EH (cell line): ENCODE data around the gene SLC19A1.

Source experiments
- DNase-seq: peaks from one replicate; pipeline ENCODE4 v3.0.0-alpha.2; 2015; ENCODE audit warnings: low read depth

SLC19A1 gene

DNA sequence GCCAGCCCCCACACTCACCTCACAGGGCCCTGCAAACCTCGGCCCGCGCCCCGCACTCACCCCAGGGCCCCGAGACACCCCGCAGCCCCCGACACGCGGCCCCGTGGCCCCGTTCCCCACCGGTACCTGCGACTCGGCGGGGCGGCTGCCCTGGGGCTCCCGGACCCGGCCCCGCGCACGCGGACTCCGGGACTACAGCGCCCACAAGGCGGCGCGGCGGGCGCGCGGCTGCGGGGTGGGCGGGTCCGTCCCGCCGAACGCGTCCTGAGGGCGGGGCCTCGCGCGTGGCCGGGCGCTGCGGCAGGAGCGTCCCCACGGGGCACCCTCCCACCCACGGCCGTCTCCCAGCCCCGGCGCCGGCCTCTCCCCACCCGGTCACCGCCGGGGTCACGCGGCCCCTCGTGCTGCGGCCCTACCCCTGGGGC, at the start of gene SLC19A1:
Gene SLC19A1 (minus strand): TSS at position 199 of the 425 bp plus-strand sequence. CDS start 4,481 bp downstream, outside the sequence.
- peak; percentile 55 for DNase-seq

DNA sequence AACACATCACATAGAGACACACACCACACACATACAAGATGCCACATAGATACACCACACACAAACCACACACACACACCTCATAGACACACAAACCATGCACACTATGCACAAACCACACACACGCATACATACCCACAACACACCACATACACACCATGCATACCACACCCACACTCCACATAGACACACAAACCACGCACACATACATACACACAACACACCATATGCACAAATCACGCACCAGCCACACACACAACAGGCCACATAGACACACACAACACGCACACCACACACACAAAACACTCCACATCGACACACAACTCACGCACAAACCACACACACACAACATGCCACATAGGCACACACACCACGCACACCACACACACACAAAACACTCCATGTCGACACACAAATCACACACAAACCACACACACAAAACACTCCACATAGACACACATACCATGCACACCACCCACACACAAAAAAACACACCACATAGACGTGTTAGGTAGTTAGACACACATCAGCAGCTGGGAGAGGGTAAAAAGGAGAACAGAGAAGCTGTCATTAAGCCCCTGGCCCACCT, 49.5 kb upstream of the SLC19A1 start:
- DNase-seq: no peak

DNA sequence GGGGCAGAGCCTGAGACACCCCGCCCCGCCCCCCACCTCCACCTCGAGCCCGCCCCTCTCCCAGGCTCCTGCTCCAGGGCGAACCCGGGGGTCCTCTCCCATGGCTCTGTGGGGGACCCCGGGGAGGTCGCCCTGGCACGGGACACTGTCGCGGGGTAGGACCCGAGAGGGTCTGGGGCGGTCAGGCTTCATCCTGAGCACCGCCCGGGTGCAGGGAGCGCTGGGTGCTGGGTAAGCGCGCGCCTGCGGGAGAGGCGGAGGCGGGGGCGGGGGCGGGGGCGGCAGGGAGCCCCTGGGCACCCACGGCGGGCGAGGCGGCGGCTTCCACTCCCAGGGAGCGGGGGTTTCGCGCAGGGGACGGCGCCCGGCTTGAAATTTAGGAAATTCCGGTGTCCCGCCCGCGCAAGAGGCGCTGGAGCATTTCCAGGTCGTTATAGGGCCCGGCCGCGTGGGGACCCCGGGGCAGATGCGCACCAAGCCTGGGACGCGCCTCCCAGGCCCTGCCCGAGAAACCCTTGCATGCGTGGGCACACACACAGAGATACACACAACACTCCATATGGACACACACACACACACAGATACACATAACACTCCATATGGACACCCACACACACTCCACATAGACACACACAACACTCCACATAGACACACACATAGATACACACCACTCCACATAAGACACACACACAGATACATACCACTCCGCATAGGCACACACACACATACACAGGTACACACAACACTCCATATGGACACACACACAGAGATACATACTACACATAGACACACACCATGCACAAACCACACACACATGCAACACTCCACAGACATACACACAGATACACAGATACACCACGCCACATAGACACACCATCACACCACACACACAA, 48.7 kb upstream of the SLC19A1 start:
- no peak for DNase-seq

DNA sequence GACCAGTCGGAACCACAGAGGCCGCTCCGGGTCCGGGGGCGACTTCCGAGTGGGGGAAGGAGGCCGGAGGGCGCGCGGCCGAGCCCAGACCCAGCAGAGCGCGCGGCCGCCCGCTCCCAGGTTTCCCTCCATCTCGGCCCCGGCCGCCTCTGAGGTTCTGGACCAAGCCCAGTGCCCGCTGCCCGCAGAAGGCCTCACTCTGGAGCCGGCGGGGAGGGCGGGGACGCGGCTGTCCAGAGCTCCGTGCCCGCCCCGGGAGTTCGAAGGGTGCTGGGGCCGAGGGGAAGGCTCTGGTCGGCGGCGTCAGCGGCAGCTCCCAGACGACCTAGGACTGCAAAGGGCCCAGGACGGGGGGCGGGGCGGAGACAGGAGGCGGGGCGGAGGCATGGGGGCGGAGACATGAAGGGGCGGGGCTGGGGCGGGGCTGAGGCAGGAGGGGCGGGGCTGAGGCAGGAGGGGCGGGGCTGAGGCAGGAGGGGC, 48.0 kb upstream of the SLC19A1 start:
- peak; percentile 18 for DNase-seq

DNA sequence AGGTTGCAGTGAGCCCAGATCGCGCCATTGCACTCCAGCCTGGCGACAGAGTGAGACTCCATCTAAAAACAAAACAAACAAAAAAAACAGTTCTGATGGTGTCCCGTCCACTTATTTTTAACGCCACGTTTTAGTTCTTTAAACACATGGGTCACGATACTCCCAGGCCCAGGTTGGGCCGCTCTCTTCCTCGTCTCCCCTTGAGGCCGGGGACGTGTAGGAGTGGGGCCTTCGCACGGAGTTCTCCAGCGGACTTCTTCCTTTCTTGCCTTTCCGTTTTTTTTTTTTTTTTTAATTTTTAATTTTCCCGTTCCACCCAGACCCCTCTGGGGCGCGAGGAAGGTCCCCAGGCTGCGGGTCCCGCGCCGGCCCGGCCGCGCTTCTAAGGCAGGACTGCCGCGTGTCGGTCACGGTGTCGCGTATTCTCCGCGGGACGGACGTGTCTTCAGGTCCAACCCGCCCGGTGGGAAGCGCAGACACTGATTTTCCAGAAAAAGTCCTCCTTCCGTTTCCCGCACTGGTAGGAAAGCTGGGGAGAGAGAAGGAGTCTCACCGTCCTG, 47.5 kb upstream of the SLC19A1 start:
- no peak for DNase-seq

DNA sequence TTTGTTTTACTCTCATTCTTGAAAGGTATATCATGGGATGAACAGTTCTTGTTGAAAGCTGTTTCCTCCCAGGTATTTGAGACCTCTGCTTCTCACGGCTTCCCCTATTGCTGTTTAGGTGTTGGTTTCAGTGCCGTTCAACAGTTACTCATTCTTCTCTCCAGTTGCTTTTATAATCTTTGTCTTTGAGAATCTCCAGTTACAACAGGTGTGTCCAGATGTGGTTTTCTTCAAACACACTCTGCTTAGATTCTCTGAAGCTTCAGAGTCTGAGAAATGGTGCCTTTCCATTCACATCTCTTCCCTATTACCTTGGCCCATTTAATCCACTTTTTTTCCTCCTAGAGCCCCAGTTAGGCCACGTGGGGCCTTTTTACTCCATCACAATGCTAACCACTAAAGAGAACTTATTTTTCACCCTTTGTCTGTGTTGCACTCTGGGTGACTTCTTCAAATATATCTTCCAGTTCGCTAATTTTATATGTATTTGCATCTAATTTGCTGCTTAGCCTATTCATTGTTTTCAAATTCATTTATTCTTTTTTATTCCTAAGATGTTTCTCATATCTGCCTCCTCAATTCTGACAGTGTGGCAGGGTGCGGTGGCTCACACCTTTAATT, 46.7 kb upstream of the SLC19A1 start:
- DNase-seq: no peak

DNA sequence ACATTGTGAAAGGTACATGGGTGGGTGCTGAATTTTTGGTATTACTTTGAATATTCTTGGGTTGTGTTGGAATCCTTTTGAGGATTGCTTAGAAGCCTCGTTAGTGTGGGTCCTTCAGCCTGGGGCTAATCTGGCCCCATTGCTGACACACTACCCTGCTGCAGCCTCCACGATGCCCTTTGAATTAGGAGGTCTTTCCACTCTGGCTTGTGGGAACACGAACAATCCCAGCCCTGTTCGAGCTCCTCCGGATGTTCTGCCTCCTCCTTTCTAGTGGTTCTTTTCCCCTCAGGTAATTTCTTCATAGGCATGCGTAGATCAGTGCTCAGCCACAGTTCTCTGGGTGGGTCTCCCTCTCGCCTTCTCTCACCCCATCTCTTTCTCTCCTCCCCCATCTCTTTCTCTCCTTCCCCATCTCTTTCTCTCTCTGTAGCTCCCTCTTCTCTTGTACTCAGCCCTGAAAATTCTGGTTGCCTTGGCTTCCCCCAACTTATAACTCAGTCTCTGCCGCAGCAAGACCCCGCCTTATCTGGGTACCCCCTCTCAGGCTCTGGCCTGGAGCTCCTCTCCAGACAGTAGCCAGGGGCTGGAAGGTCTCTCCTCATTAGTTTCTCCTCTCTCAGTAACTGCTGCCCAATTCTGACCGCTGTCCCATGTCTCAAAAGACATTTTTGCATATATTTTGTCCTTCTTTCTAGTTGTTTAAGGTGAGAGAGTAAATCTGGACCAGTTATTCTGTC, 46.0 kb upstream of the SLC19A1 start:
- DNase-seq: no peak

DNA sequence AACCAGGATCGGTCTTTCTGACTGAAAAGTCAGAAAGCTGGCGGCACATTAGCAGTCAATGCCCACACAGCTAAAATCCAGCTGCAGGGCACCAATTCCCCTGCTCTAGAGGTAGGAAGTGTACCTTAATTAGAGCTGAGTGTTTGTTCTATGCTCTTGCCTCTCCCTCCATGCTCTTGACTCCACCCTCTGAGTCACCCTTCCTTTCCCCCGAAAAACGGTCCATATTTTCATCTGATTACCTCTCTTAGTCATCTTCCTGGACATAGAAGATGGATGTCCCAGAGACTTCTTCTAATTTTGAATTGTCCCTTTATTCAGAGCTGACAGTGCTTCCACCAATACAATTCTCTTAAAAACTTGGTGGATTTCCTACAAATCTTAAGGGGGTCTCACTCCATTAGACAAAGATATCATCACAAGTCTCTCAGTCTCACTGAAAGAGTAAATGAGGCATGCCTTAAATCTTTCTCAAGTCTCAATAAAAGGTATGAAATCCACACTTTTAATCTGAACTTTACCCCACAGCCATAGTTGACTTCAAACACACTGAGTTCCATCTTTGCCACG, 44.1 kb upstream of the SLC19A1 start:
- DNase-seq: no peak

DNA sequence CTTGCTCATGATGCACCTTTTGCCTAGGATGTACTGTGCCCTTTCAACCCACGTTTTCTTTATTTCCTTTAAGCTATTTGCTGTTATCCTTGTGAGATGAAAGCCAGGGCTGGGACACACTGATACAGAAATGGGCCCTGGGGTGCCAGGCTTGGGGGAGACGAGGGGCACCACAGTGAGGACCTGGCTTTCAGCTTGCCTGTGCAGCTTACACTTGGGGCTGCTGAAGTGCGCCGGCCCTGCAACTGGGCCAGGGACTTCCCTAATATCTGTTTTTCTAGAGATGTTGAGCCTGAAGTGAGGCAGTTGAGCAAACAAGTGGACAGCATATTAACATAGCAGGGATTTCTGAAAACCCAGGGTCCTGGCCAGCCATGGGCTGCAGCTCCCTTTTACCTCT, 42.5 kb upstream of the SLC19A1 start:
- DNase-seq: no peak

DNA sequence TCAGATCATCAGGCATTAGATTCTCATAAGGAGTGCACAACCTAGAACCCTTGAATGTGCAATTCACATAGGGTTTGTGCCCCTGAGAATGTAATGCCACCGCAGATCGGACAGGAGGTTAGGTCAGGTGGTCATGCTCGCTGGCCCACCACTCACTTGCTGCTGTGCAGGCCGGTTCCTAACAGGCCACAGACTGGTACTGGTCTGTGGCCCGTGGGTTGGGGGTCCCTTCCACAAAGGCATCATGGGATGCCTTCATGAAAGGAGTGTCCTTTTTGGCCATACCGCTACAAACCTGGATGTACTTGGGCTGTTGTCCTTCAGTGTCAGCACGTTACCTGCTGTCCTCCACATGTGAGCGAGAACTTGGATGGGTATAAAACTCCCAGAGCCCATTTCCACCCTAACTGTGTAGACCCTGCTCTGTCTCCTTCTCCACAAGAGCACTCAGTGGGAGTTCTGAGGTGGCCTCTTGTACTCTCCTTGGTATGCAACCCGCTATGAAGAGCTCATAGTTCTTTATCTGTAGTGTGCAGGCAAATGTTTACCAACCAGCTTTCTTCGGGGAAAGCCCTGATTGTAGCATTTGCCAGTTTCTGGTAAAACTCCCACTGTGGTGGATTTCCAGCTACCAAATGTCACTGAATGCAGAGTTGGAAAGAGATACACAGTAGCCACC, 41.7 kb upstream of the SLC19A1 start:
- no peak for DNase-seq

DNA sequence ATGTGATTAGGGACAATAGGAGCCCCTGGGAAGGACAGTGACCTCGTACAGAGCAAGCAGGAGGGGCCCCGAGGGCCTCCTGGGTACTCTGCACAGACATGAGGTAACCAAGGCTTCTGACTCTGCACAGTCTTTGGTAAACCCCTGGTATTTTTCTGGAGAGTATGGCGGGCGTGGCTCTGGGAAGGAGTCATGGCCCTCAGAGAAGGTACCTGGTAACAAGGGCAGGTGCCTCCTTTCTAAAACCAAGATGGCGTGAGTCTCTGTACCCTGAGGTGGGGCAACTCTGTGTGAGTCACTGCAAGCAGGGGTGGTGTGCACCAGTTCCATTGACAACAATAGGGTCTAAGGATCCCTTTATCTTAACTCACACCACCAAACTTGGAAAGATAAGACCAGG, 39.9 kb upstream of the SLC19A1 start:
- no peak for DNase-seq

DNA sequence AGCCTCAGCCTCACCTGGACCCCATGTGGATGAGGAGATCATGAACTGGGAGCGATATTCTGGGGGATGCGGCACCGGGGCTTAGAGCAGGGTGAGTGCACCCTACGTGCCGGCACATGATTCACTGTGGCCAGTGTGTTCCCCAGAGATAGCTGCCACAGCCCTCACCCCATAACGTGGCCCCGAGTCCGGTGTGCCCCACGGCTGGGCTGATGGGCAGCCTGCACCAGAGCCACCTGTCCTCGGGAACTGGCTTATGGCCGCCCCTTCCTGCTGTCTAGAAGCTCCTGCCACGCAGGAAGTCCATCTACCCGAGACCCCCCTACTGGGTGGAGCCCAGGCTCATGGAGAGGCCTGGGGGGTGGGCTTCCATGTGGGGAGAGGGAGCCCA, 39.1 kb upstream of the SLC19A1 start:
- no peak for DNase-seq

DNA sequence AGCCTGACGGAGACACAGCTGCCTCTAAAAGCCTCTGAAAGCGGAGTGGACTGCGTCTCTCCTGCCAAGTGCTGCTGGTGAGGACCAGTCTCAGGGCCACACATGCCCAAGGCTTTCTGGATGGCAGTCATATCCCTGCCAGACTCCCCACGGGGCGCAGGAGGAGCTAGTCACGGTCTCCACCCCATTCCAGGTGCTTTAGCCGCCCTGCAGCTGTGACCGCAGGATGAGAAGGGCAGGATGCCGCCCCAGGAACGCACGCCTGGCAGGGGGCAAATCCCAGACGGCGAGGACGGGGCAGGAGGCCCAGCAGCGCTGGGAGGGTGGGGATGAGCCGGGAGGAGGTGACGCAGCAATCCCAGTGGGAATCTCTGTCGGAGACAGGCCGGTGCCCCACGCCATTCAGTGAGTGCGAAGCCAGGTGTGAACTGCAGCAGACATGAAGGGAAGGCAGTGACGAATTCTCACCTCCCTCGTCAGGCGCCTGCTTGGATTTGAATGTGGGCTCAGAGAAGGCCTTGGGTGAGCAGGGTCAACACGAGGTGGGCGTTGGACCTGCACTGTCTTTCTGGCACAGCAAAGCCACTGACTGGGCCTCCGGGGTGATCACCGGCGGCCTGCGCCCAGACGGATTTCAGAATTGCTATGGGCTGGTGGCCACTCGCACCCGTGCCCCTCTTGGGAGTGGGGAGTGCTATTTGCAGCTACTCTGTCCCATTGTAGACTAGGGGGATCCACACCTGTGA, 38.5 kb upstream of the SLC19A1 start:
- DNase-seq: no peak

DNA sequence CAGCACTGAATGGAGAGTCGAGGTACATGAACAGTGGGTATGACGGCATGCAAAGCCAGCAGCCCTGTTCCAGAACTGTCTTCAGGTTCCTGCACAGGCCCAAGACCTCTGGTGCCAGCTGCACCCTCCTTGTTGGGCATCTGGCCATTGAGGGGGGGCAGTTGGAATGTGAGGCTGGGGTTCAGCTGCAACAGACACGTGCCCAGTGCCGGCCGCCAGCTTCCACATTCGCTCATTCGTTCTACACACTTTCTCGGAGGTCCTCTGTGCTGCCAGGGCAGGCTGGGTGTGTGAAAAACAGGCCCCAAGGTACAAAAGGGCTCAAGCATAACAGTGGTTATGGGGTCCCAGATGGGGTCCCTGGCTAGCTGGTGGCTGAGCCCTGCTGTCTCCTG, 37.9 kb upstream of the SLC19A1 start:
- no peak for DNase-seq

DNA sequence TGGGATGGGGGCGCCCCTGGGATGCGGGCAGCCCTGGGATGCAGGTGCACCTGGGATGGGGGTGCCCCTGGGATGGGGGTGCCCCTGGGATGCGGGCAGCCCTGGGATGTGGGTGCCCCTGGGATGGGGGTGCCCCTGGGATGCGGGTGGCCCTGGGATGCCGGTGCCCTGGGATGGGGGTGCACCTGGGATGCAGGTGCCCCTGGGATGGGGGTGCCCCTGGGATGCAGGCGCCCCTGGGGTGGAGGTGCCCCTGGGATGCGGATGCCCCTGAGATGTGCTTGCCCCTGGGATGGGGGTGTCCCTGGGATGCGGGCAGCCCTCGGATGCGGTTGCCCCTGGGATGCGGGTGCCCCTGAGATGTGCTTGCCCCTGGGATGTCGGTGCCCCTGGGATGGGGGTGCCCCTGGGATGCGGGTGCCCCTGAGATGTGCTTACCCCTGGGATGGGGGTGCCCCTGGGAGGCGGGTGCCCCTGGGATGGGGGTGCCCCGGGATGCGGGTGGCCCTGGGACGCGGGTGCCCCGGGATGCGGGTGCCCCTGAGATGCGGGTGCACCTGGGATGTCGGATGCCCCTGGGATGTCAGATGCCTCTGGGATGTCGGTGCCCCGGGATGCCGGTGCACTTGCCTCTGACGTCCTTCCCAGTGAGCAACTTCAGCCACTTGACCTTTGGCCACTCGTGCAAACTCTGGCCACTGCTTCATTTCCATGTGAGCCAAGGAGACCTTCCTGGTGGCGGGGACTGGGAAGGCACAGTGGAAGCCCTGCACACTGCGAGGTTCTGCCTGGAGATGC, 37.3 kb upstream of the SLC19A1 start:
- DNase-seq: no peak

DNA sequence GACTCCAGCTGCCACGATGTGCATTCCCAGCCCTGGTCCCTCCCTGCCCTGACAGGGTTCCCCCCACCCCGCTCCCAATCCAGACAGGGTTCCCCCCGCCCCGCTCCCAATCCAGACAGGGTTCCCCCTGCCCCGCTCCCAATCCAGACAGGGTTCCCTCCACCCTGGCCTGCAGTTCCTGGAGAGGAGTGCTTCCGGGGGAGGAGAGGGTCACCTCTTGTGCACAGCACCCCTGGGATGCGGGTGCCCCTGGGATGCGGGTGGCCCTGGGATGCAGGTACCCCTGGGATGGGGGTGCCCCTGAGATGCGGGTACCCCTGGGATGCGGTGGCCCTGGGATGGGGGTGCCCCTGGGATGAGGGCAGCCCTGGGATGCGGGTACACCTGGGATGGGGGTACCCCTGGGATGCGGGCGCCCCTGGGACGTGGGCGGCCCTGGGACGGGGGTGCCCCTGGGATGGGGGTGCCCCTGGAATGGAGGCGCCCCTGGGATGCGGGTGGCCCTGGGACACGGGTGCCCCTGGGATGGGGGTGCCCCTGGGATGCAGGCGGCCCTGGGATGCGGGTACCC, 36.7 kb upstream of the SLC19A1 start:
- no peak for DNase-seq

DNA sequence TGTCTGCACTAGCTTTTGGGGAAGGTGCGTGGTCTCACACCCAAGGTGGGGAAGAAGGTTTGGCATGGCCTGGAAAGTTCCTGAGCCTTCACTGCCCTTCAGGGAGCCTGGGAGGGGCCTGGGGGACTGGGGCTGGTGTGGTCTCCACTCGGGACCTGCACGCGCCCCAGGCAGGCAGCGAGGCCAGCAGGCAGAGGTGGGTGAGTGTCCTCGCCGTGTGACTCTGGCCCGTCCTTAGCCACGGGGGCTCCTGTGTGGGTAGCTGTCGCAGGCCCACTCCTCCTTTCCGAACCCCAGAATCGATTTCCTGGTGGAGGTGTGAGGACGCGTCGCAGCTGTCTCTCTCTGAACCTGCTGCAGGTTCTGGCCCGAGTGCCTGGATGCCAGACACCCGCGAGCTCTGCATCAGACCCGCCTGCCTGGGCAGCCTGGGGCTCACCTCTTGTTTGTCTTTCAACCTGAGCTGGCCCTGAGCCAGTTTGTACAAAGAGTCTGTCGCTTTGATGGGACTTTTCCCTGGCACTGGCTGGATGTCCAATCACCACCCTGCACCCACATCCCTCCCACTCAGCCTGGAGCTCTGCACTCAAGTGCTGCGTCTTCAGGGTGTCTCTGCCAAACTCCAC, 36.0 kb upstream of the SLC19A1 start:
- DNase-seq: no peak

DNA sequence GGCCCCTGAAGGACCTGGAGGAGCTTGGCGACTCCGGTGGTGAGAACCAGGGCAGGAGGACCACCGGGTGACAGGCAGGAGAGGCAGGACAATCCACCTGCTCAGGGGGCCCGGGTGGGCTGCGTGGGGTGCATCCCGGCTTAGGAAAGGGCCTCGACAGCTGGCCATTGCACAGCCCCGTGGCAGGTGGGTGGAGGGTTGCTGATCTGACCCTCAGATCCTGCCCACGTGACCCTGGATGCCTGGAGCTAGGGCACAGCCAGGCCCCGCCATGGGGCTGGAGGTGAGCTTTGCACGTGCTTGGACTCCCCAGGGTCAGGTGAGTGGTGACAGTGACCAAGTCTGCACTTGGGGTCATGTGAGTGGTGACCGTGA, 35.5 kb upstream of the SLC19A1 start:
- no peak for DNase-seq
